ENCODE measurements around the gene KDM2B. TPM values are rescaled to one million over a fixed set of nuclear protein-coding genes. Genes with fewer than 3 reads are reported as not detected.
A peak's percentile ranks its signal among the peaks of the same experiment; 100 is the strongest.

Gene KDM2B
- total and polyA plus RNA-seq, 2 of the 8 experiments (the other 6 are each of a cell fraction or from before 2014, with no cell fraction given), result 111 to 162 TPM

DNA sequence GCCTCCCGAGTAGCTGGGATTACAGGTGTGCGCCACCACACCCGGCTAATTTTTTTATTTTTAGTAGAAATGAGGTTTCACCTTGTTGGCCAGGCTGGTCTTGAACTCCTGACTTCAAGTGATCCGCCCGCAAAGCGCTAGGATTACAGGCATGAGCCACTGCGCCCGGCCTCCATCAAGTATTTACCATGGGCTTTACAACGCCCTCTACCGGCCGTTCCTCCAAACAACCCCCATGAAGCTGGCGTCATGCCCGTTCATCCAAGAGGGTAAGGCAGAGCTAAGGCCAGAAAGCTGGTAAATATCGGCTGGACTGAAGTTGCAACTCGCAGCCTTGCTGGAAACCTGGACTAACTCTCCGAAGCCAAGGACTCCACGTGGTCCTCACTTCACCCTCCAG is 139.3 kb downstream of the KDM2B start:
- H3K27me3 ChIP-seq (replicated peaks in 1 of 4; ENCODE audit: control insufficient read depth in 3 of 4, extremely low read depth in 1 of 4, insufficient read depth in 3 of 4, low read length in 3 of 4), result no peaks in the 10 kb centered on the region
- H3K56ac ChIP-seq (replicated peaks; ENCODE audit: insufficient read length, low read depth, low read length), result no peak overlapping the region
- POLR2A ChIA-PET (ENCODE audit: partially characterized antibody), result interaction anchor here (0.7 to 1.9 kb wide), 4 partner anchors 18 to 105 kb away, joined by 3 to 8 read pairs (median 4); no protein-coding TSS in a partner anchor
- no peaks in the 10 kb centered on the region for H3K9me3 ChIP-seq (ENCODE audit: insufficient read depth in 2 of 2, low read depth in 1 of 2, low read length in 1 of 2)
- H4K8ac ChIP-seq (ENCODE audit: extremely low read depth, insufficient read depth, low read length), result peak overlapping the region; percentile 62
- CTCF ChIA-PET (ENCODE audit: partially characterized antibody), result interaction anchor here (0.6 to 7.0 kb wide), 22 partner anchors 11 to 1361 kb away, joined by 3 to 129 read pairs (median 4); partner anchors contain the start of gene RNF34
- 0 out of 4 replicates have a peak, but pooled peaks cover 0 to 1% of the 10 kb centered on the region in 2 experiments for H3K79me2 ChIP-seq (ENCODE audit: control insufficient read depth in 1 of 2, insufficient read depth in 2 of 2, low read length in 2 of 2)
- H2AFZ ChIP-seq (ENCODE audit: low read length), result no peak overlapping the region
- H2BK20ac ChIP-seq (ENCODE audit: low read length), result no peak overlapping the region
- H3K4ac ChIP-seq (replicated peaks; ENCODE audit: insufficient read length, low read depth, low read length), result no peak overlapping the region
- no peak overlapping the region for H3K14ac ChIP-seq (ENCODE audit: insufficient read length)
- no peak overlapping the region for H3K27ac ChIP-seq (ENCODE audit: low read depth, low read length)
- peaks cover 18 to 23% of the 10 kb centered on the region in 2 experiments for H4K20me1 ChIP-seq (replicated peaks in 1 of 2; ENCODE audit: control insufficient read depth in 1 of 2, insufficient read depth in 2 of 2, low read length in 2 of 2)
- TF ChIP-seq FOSL1 (IDR thresholded peaks at IDR 0.05; ENCODE audit: insufficient read depth, low read depth, low read length) (no peak), NANOG (IDR thresholded peaks at IDR 0.05; ENCODE audit: insufficient read depth, low read depth, low read length, poor library complexity, severe bottlenecking) (no peak), CTCF (IDR thresholded peaks at IDR 0.05; ENCODE audit: control extremely low read depth in 1 of 3, insufficient read depth in 1 of 3, low read depth in 1 of 3, low read length in 3 of 3) (peak in 2 of 3 experiments; percentile 25 to 51; a peak in 2 of 4 replicates), ZNF274 (IDR thresholded peaks at IDR 0.05; ENCODE audit: borderline replicate concordance, extremely low read depth, low read length) (no peak), NRF1 (IDR thresholded peaks at IDR 0.05; ENCODE audit: low read depth, low read length) (no peak), TEAD4 (IDR thresholded peaks at IDR 0.05; ENCODE audit: low read depth, low read length) (no peak)
- H2BK120ac ChIP-seq (replicated peaks; ENCODE audit: low read depth, low read length), result no peak overlapping the region
- no peak overlapping the region for H3K18ac ChIP-seq (ENCODE audit: extremely low read depth, low read length)
- peaks cover 0 to 2% (median 0%) of the 10 kb centered on the region in 4 experiments; a peak in 4 of 7 replicates for H3K4me1 ChIP-seq (replicated peaks in 1 of 4; ENCODE audit: control insufficient read depth in 3 of 4, insufficient read depth in 4 of 4, low read length in 3 of 4)
- WGBS, 2 experiments (ENCODE audit: extremely low coverage in 1 of 2, insufficient coverage in 1 of 2, insufficient read length in 1 of 2, insufficient replicate concordance in 2 of 2, low coverage in 1 of 2, low lambda C conversion rate in 2 of 2, missing lambda C conversion rate in 1 of 2), result 92% methylated on average over 17 of the region's 17 CpGs; no CpG with 5 or more reads in 1 of the 2 experiments
- H3K23me2 ChIP-seq (ENCODE audit: low read depth, low read length), result no peaks in the 10 kb centered on the region
- FAIRE-seq (no peak), DNase-seq (ENCODE audit: low read depth in 1 of 2, low spot score in 2 of 2) (peak in 1 of 2 experiments; percentile 62)
- no peak overlapping the region for H3K4me2 ChIP-seq (ENCODE audit: insufficient read depth in 1 of 2, low read depth in 2 of 2, low read length in 2 of 2)
- H2BK15ac ChIP-seq (ENCODE audit: low read length), result no peak overlapping the region
- H3K4me3 ChIP-seq (ENCODE audit: extremely low read depth in 1 of 4, insufficient read depth in 2 of 4, low read depth in 3 of 4, low read length in 4 of 4), result no peak overlapping the region
- no peak overlapping the region for H4K91ac ChIP-seq (replicated peaks; ENCODE audit: insufficient read length, low read length)
- H3K79me1 ChIP-seq (ENCODE audit: low read depth, low read length), result peaks cover 5% of the 10 kb centered on the region
- H3K23ac ChIP-seq (ENCODE audit: insufficient read length), result no peak overlapping the region
- no peak overlapping the region for H2BK12ac ChIP-seq (ENCODE audit: low read depth, low read length)
- H4K5ac ChIP-seq (ENCODE audit: insufficient read length, low read depth, low read length), result no peak overlapping the region
- no peak overlapping the region for H2BK5ac ChIP-seq (ENCODE audit: low read depth, low read length)
- no peak overlapping the region for H3K9ac ChIP-seq (replicated peaks in 1 of 4; ENCODE audit: extremely low read depth in 1 of 4, low read depth in 3 of 4, low read length in 3 of 4)
- peaks cover 28 to 67% (median 51%) of the 10 kb centered on the region in 4 experiments for H3K36me3 ChIP-seq (ENCODE audit: control insufficient read depth in 2 of 4, insufficient read depth in 4 of 4, low read length in 3 of 4)
- H2AK5ac ChIP-seq (ENCODE audit: low read depth, low read length), result no peak overlapping the region
